ENCODE measurements around the gene APLF.
"Not testable (repeated sequence)": the region's sequence is repeated elsewhere in the genome, so short reads cannot be mapped to it uniquely, and the experiment has no call there.

The APLF gene

GRCh38 chr2:68476454-68476853 is 9.1 kb downstream of the APLF start:
- Mint-ChIP-seq H3K27me3 (ENCODE audit: low read depth) (no peaks in the 10 kb centered on the region), H3K36me3 (ENCODE audit: low read depth) (no peaks in the 10 kb centered on the region), H3K4me1 (no peaks in the 10 kb centered on the region), H3K9me3 (no peaks in the 10 kb centered on the region), H3K27ac (no peak overlapping the region), H3K4me3 (no peak overlapping the region)
- no peak for TF ChIP-seq CTCF (IDR thresholded peaks at IDR 0.05; ENCODE audit: unreplicated experiment in 3 of 3)

- no peaks in the 10 kb centered on the region for H3K9me3 Mint-ChIP-seq
- H3K27me3 Mint-ChIP-seq (ENCODE audit: low read depth): no peaks in the 10 kb centered on the region
- no peak overlapping the region for H3K4me3 Mint-ChIP-seq
- H3K36me3 Mint-ChIP-seq (ENCODE audit: low read depth): no peaks in the 10 kb centered on the region
- no peak for TF ChIP-seq CTCF (IDR thresholded peaks at IDR 0.05; ENCODE audit: unreplicated experiment in 3 of 3)
- H3K27ac Mint-ChIP-seq: no peak overlapping the region
- no peaks in the 10 kb centered on the region for H3K4me1 Mint-ChIP-seq
Measured at GRCh38 chr2:68478688-68479087, 11.3 kb downstream of the APLF start.

GRCh38 chr2:68482296-68482820 is 15.0 kb downstream of the APLF start:
- Mint-ChIP-seq H3K36me3 (ENCODE audit: low read depth) (no peaks in the 10 kb centered on the region), H3K27ac (no peak overlapping the region), H3K9me3 (no peaks in the 10 kb centered on the region), H3K4me1 (no peaks in the 10 kb centered on the region), H3K27me3 (ENCODE audit: low read depth) (no peaks in the 10 kb centered on the region), H3K4me3 (no peak overlapping the region)
- TF ChIP-seq CTCF (IDR thresholded peaks at IDR 0.05; ENCODE audit: unreplicated experiment in 3 of 3): no peak

GRCh38 chr2:68483011-68483410 is 15.6 kb downstream of the APLF start:
- H3K36me3 Mint-ChIP-seq (ENCODE audit: low read depth): no peaks in the 10 kb centered on the region
- no peaks in the 10 kb centered on the region for H3K4me1 Mint-ChIP-seq
- H3K9me3 Mint-ChIP-seq: no peaks in the 10 kb centered on the region
- no peak overlapping the region for H3K27ac Mint-ChIP-seq
- no peak for TF ChIP-seq CTCF (IDR thresholded peaks at IDR 0.05; ENCODE audit: unreplicated experiment in 3 of 3)
- H3K4me3 Mint-ChIP-seq: no peak overlapping the region
- H3K27me3 Mint-ChIP-seq (ENCODE audit: low read depth): no peaks in the 10 kb centered on the region

GRCh38 chr2:68487773-68488355 is 20.5 kb downstream of the APLF start:
- peak; percentile 26 to 63 (median 44) for TF ChIP-seq CTCF (IDR thresholded peaks at IDR 0.05; ENCODE audit: unreplicated experiment in 3 of 3)
- H3K4me3 Mint-ChIP-seq: no peak overlapping the region
- H3K27ac Mint-ChIP-seq: no peak overlapping the region
- no peaks in the 10 kb centered on the region for H3K4me1 Mint-ChIP-seq
- no peaks in the 10 kb centered on the region for H3K9me3 Mint-ChIP-seq
- H3K36me3 Mint-ChIP-seq (ENCODE audit: low read depth): peaks cover under 1% of the 10 kb centered on the region
- no peaks in the 10 kb centered on the region for H3K27me3 Mint-ChIP-seq (ENCODE audit: low read depth)

- not testable (repeated sequence) for H3K4me1 Mint-ChIP-seq; H3K4me3 Mint-ChIP-seq; H3K27me3 Mint-ChIP-seq (ENCODE audit: low read depth); H3K36me3 Mint-ChIP-seq (ENCODE audit: low read depth); H3K9me3 Mint-ChIP-seq; H3K27ac Mint-ChIP-seq
Measured at GRCh38 chr2:68488605-68489004, 21.2 kb downstream of the APLF start.

Data from nephron (organoid).